ENCODE data around the gene IL17RD. TPM values are rescaled to one million over a fixed set of nuclear protein-coding genes. Genes with fewer than 3 reads are reported as not detected.

The IL17RD gene
- total RNA-seq, 4 donors from 2014 or later, result 0.52 to 1.4 (median 0.90) TPM

GRCh38 chr3:57158813-57159738 is 6.1 kb downstream of the IL17RD start:
- ATAC-seq (no peak), DNase-seq (no peak)
- Histone ChIP-seq H3K36me3 (no peaks in the 10 kb centered on the region), H3K4me1 (peaks cover 0 to 11% of the 10 kb centered on the region in 2 donors), H3K27me3 (peaks cover 0 to 3% (median 2%) of the 10 kb centered on the region in 3 donors), H3K27ac (no peak overlapping the region), H3K9me3 (no peaks in the 10 kb centered on the region), H3K4me3 (no peak overlapping the region)
- TF ChIP-seq POLR2A (IDR thresholded peaks at IDR 0.05), result no peak
- intact Hi-C loops (cut with DNase I; ENCODE audit: low total_unique reads) (no loop called here), in situ Hi-C loops (cut with MboI; ENCODE audit: low sequenced_read_pairs in 4 of 4) (loop anchor here in 1 of 4 donors (25.0 kb wide), 1 partner anchor 278 kb away; no protein-coding TSS in a partner anchor)

GRCh38 chr3:57158325-57158724 is 6.8 kb downstream of the IL17RD start:
- no peak overlapping the region for H3K4me3 ChIP-seq
- no peak for TF ChIP-seq POLR2A (IDR thresholded peaks at IDR 0.05)
- TF ChIP-seq, protein P1, sequence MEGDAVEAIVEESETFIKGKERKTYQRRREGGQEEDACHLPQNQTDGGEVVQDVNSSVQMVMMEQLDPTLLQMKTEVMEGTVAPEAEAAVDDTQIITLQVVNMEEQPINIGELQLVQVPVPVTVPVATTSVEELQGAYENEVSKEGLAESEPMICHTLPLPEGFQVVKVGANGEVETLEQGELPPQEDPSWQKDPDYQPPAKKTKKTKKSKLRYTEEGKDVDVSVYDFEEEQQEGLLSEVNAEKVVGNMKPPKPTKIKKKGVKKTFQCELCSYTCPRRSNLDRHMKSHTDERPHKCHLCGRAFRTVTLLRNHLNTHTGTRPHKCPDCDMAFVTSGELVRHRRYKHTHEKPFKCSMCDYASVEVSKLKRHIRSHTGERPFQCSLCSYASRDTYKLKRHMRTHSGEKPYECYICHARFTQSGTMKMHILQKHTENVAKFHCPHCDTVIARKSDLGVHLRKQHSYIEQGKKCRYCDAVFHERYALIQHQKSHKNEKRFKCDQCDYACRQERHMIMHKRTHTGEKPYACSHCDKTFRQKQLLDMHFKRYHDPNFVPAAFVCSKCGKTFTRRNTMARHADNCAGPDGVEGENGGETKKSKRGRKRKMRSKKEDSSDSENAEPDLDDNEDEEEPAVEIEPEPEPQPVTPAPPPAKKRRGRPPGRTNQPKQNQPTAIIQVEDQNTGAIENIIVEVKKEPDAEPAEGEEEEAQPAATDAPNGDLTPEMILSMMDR (IDR thresholded peaks at IDR 0.05 in 4 of 5, conservative IDR thresholded peaks at IDR 0.05 in 1 of 5), result no peak
- no peaks in the 10 kb centered on the region for H3K36me3 ChIP-seq
- no peaks in the 10 kb centered on the region for H3K9me3 ChIP-seq
- H3K27me3 ChIP-seq, result no peaks in the 10 kb centered on the region
- H3K27ac ChIP-seq, result no peak overlapping the region
- no peak for ATAC-seq
- DNase-seq, result no peak
- peaks cover 0 to 8% of the 10 kb centered on the region in 2 donors for H3K4me1 ChIP-seq
- in situ Hi-C loops (cut with MboI; ENCODE audit: low sequenced_read_pairs in 4 of 4), result loop anchor here in 1 of 4 donors (25.0 kb wide), 1 partner anchor 279 kb away; no protein-coding TSS in a partner anchor
- intact Hi-C loops (cut with DNase I; ENCODE audit: low total_unique reads), result no loop called here

DNA sequence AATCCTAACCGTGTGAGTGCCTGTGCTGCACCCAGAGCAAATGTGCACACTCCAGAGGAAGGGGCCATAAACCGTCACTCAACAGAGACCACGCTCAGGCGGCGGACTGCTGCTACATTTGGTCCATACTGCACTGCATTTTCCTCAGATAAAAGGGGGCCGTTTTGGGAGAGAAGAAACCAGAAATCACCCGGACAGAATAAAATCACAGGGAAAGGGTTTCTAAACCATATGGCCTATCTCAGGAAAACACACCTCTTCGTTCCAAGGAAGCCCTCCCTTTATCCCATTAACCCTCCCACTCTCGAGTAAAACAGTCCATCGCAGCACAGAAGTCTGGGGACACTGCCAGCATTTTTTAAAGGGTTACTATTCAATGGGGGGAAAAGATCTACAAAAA is 7.6 kb downstream of the IL17RD start:
- ATAC-seq, result no peak
- H3K27me3 ChIP-seq, result peaks cover 0 to 6% (median 0%) of the 10 kb centered on the region in 3 donors
- DNase-seq, result no peak
- TF ChIP-seq, protein P1 (IDR thresholded peaks at IDR 0.05 in 4 of 5, conservative IDR thresholded peaks at IDR 0.05 in 1 of 5), result no peak
- in situ Hi-C loops (cut with MboI; ENCODE audit: low sequenced_read_pairs in 4 of 4) (loop anchor here in 1 of 4 donors (25.0 kb wide), 1 partner anchor 280 kb away; no protein-coding TSS in a partner anchor), intact Hi-C loops (cut with DNase I; ENCODE audit: low total_unique reads) (no loop called here)
- no peaks in the 10 kb centered on the region for H3K36me3 ChIP-seq
- H3K4me1 ChIP-seq, result peaks cover 0 to 8% of the 10 kb centered on the region in 2 donors
- no peak overlapping the region for H3K27ac ChIP-seq
- H3K4me3 ChIP-seq, result no peak overlapping the region
- H3K9me3 ChIP-seq, result no peaks in the 10 kb centered on the region

- peaks cover 0 to 3% of the 10 kb centered on the region in 2 donors for H3K4me1 ChIP-seq
- DNase-seq (no peak), ATAC-seq (no peak)
- H3K9me3 ChIP-seq, result no peaks in the 10 kb centered on the region
- no peak for TF ChIP-seq POLR2A (IDR thresholded peaks at IDR 0.05)
- TF ChIP-seq, protein P1 (IDR thresholded peaks at IDR 0.05 in 4 of 5, conservative IDR thresholded peaks at IDR 0.05 in 1 of 5), result no peak
- H3K36me3 ChIP-seq, result no peaks in the 10 kb centered on the region
- in situ Hi-C loops (cut with MboI; ENCODE audit: low sequenced_read_pairs in 4 of 4) (loop anchor here in 1 of 4 donors (25.0 kb wide), 1 partner anchor 282 kb away; no protein-coding TSS in a partner anchor), intact Hi-C loops (cut with DNase I; ENCODE audit: low total_unique reads) (no loop called here)
- H3K27me3 ChIP-seq, result peaks cover 0 to 6% (median 0%) of the 10 kb centered on the region in 3 donors
- no peak overlapping the region for H3K27ac ChIP-seq
- H3K4me3 ChIP-seq, result no peak overlapping the region
Measured at GRCh38 chr3:57155310-57155643, 9.9 kb downstream of the IL17RD start.

Data from gastrocnemius medialis (tissue), 4 donors.